Erythroblast (primary cell): ENCODE data around the gene PCBP3.

Experiments used
- DNase-seq, 2 experiments: peaks; one replicate each; lab custom pipeline; 2025; lab: John Stamatoyannopoulos, UW
- GATA1 ChIP-seq: IDR thresholded peaks from 2 replicates; pipeline ENCODE4 v1.6.1; 2011; ENCODE audit warnings: low read depth, mild to moderate bottlenecking, control low read depth, low read length, moderate library complexity
- POLR2A ChIP-seq: IDR thresholded peaks from 2 replicates; pipeline ENCODE4 v1.6.1; 2011; ENCODE audit warnings: mild to moderate bottlenecking, low read length

Gene PCBP3

GRCh38 chr21:45897191-45898027 is 253.9 kb downstream of the PCBP3 start:
- TF ChIP-seq POLR2A = no peak
- TF ChIP-seq GATA1 = no peak

GRCh38 chr21:45898028-45898350 is 254.5 kb downstream of the PCBP3 start:
- TF ChIP-seq GATA1 (no peak), POLR2A (no peak)
- no peak for DNase-seq

More at GRCh38 chr21:45897191-45898027, 253.9 kb downstream of the PCBP3 start:
- no peak for DNase-seq

DNA sequence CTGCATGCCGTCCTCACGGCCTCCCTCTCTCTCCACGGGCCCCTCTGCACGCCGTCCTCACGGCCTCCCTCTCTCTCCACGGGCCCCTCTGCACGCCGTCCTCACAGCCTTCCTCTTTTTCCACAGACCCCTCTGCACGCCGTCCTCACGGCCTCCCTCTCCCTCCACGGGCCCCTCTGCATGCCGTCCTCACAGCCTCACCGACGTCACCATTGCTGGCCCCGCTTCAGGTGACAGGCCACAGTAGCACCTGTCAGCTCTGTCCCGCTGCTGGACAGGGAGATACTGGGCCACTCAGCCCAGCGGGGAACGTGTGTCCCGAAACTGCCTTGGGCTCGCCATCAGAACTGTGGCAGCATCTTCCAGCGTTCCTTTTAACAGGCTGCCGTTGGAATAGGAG is 255.3 kb downstream of the PCBP3 start:
- TF ChIP-seq POLR2A = no peak
- DNase-seq = no peak

DNA sequence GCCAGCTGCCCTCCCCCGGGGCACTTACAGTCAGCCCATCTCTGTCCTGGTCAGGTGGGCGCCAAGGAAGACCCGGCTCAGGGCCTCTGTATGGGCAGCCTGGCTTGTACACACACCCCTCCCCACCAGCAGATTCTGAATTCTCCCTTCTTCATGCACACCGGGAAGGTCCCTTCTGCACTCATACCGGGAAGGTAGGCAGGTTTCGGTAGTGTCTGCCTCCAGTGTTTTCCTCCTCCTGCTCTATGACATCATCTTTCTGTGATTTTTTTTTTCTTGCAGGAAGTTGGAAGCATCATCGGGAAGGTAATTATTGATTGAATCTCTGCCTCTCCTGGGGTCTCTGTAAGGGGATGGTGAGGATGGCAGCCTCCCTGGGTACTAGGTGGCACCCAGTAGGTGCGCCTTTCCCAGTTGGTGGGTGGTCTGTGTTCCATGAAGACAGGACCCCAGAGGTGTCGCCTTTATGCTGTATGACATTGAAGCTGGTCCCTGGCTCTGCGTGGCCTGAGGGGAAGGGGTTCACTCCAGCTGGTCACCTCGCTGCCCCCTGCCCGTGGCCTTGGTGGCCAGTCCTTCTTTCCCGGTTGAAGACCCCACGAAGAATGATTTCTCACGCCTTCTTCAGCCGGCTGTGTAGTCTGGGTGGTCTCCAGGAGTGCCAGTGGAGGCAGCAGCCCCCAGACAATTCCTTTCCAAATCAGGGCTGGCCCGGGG is 255.9 kb downstream of the PCBP3 start:
- TF ChIP-seq POLR2A (no peak), GATA1 (no peak)
- no peak for DNase-seq

DNA sequence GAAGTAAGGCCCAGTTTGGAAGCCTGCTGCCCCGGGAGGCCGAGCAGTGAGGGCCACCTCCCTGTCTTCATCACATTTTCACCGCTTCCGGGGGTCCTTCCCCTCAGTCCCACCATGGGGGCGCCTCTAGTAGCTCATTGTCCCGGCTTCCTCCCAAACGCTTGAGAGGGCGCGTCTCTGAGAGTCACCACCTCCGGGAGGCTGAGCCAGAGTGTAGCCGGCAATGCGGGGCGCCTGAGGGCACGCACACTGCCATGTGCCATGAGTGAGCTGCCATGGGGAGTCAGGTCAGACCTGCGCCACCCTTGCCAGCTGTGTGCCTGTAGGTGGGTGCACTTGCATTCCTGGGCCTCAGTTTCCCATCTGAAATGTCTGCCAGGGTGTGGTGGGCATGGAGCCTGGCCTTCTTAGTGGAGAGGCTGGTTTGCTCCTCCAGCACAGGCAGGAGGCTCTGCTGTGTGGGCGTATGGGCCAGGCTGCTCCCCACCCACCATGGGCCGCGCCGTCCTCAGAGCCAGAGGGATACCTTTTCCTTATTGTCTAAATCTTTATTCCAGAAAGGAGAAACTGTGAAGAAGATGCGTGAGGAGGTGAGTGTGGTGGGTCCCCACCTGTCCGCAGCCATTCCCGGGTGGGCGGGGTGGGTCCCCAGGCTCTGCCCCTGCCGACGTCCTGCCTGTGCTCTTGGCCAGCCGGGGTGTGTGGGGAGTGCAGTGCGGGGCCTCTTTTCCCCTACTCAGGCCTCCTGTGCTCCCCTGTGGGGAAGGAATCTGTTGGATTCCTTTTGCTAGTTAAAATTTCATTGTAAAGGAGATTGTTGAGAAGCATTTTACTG is 256.7 kb downstream of the PCBP3 start:
- TF ChIP-seq GATA1 (no peak), POLR2A (no peak)
- no peak for DNase-seq

- TF ChIP-seq GATA1 (no peak), POLR2A (no peak)
- no peak for DNase-seq
Observed at GRCh38 chr21:45901061-45901690, 257.7 kb downstream of the PCBP3 start.

DNA sequence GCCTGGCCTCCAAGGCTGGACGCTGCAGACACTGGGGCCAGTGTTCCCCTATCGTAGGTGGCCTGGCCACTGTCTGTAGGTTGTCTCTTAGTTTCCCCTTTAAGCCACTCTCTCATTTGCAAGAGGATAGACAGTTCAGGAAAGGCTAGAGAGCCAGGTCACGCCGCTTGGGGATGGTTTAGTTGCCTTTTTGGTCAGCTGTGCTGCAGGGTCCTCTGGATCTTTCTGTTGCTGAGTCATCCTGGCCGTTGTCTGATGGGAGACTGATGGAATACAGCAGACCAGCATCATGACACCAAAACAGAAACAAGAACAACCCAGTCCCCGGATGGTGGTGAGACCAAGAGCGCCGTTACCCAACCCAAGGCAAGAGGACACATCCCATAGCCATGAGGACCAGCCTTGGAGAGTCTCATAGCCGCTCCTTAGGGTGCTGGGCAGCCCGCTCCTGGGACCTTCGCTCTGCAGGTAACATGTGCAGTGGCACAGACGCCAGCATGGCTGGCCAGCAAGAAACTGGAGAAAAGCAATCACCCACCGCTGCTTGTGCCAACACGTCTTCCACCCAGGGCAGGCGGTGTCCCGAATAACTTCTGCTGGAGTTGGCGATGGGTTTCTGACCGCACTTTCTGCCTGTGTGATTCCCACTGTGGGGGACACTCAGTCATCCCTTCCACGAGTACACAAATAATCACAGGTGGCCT is 258.9 kb downstream of the PCBP3 start:
- TF ChIP-seq POLR2A (no peak), GATA1 (no peak)
- no peak for DNase-seq

- TF ChIP-seq GATA1 (no peak), POLR2A (no peak)
- DNase-seq = no peak
Observed at GRCh38 chr21:45905196-45905595, 261.7 kb downstream of the PCBP3 start.

DNA sequence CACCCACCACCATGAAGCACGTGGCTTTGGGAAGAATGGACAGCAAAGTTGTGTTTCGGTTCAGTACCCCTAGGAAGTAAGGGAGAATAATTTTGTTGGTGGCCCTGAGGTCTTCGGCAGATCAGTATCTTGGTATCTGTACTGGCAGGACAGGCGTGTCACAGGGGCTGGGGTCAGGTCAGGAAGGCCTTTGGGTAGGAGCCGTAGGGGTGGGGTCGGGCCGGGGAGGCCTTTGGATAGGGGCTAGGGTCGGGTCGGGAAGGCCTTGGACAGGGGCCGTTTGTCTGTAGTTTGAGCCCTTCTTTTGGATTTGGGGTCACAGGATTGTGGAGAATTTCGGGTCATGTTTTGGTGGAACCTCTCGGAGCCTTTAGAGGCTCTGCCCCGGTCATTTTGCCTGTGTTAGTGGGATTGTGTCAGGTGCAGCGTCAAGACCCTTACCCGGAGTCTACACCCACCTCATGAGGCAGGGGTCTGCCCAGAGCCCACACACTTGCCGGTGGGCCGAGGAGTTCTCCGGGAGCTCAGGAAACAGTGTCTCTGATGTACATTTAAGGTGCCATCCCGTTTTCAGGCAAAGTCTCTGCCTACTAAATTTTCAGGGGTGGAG is 262.8 kb downstream of the PCBP3 start:
- DNase-seq = no peak
- TF ChIP-seq POLR2A (no peak), GATA1 (no peak)

- no peak for DNase-seq
- TF ChIP-seq POLR2A (no peak), GATA1 (no peak)
Observed at GRCh38 chr21:45906859-45907258, 263.3 kb downstream of the PCBP3 start.

DNA sequence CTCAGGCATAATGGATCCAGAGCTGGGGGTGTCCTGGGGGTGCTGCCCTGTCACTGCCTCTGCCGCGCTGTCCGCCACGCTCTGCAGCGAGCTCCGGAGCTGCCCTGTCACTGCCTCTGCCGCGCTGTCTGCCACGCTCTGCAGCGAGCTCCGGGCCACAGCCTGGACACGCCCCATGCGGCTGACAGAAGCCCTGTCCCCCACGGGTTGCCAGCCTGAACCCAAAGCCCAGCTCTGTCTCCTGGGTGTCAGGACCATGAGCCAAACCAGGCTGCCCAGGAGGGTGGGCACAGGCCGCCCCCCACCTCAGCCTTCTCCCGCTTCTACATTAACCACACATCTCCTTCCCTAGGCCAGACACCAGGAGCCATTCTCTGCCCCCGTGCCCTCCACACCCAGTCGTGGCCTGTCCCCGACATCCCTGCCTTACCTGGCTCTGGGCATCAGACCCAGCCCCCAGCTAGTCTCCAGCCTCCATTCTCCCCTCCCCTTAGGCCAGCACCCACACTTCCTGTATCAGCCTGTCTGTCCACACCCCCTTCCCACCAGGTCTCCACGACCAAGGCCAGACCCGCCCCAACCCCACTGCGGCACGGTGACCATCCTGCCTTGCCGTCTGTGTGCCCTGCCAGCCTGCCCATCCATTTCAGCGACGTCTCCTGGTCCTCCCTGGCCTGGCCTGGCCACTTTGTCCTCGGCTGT is 265.2 kb downstream of the PCBP3 start:
- no peak for DNase-seq

More for the DNA sequence above, 265.2 kb downstream of the PCBP3 start:
- no peak for TF ChIP-seq GATA1
- no peak for TF ChIP-seq POLR2A
